Measurements from ENCODE around the gene ITGAE. TPM values are rescaled to one million over a fixed set of nuclear protein-coding genes. Genes with fewer than 3 reads are reported as not detected.

ITGAE gene
- total and polyA plus RNA-seq, 10 of the 15 experiments (the other 5 are each of a cell fraction or from before 2014, with no cell fraction given): 13.1 to 161 (median 34.8) TPM

GRCh38 chr17:3744014-3744413 is 57.0 kb downstream of the ITGAE start:
- no peaks in the 10 kb centered on the region for H3K79me2 ChIP-seq (ENCODE audit: control insufficient read depth, insufficient read depth, low read length)
- 0 out of 2 replicates have a peak, but pooled peaks cover 2% of the 10 kb centered on the region for H3K4me1 ChIP-seq (ENCODE audit: control insufficient read depth, insufficient read depth, low read length)
- no peak for DNase-seq (ENCODE audit: low read depth, low spot score)
- H3K27me3 ChIP-seq (replicated peaks in 1 of 2; ENCODE audit: control insufficient read depth in 2 of 2, insufficient read depth in 2 of 2, low read length in 1 of 2): no peaks in the 10 kb centered on the region
- H3K4me3 ChIP-seq: no peak overlapping the region
- RAD21 ChIA-PET (ENCODE audit: unreplicated experiment): interaction anchor here (0.6 kb wide), 1 partner anchor 38 kb away, joined by 3 read pairs; no protein-coding TSS in a partner anchor
- ATAC-seq: no peak
- CTCF ChIA-PET: no interaction called here
- intact Hi-C loops (cut with micrococcal nuclease; ENCODE audit: unreplicated experiment): no loop called here
- FAIRE-seq: no peak
- H3K4me2 ChIP-seq (ENCODE audit: control insufficient read depth, insufficient read depth): no peak overlapping the region
- no peak overlapping the region for H3K9ac ChIP-seq (ENCODE audit: control insufficient read depth, insufficient read depth, low read length)
- no peaks in the 10 kb centered on the region for H4K20me1 ChIP-seq (ENCODE audit: control insufficient read depth, insufficient read depth)
- no peaks in the 10 kb centered on the region for H3K36me3 ChIP-seq (ENCODE audit: control insufficient read depth in 2 of 2, insufficient read depth in 2 of 2, low read length in 1 of 2)
- in situ Hi-C loops (cut with MboI): no loop called here
- POLR2A ChIA-PET: no interaction called here
- SMC1A ChIA-PET (ENCODE audit: uncharacterized antibody, unreplicated experiment): no interaction called here
- no peak overlapping the region for H3K27ac ChIP-seq (ENCODE audit: control insufficient read depth, insufficient read depth)
- BruUV-seq (replicated peaks): no TSS peak
- TF ChIP-seq HCFC1 (IDR thresholded peaks at IDR 0.05; ENCODE audit: low read length) (no peak), FOS (IDR thresholded peaks at IDR 0.05; ENCODE audit: borderline replicate concordance, extremely low read depth, insufficient read length) (no peak), PAX8 (IDR thresholded peaks at IDR 0.05) (no peak), TCF7 (IDR thresholded peaks at IDR 0.05; ENCODE audit: borderline replicate concordance) (no peak), TARDBP (IDR thresholded peaks at IDR 0.05; ENCODE audit: borderline replicate concordance) (no peak), NR2F1 (conservative IDR thresholded peaks at IDR 0.05) (no peak), BCL11A (IDR thresholded peaks at IDR 0.05; ENCODE audit: low read depth, low read length) (no peak), RAD21 (IDR thresholded peaks at IDR 0.05; ENCODE audit: insufficient read depth, low read depth, low read length) (no peak), RBBP5 (conservative IDR thresholded peaks at IDR 0.05) (no peak)
- TF ChIP-seq, protein P1, sequence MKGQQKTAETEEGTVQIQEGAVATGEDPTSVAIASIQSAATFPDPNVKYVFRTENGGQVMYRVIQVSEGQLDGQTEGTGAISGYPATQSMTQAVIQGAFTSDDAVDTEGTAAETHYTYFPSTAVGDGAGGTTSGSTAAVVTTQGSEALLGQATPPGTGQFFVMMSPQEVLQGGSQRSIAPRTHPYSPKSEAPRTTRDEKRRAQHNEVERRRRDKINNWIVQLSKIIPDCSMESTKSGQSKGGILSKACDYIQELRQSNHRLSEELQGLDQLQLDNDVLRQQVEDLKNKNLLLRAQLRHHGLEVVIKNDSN (IDR thresholded peaks at IDR 0.05; ENCODE audit: borderline replicate concordance, extremely low read length, insufficient read depth, low read depth, low read length): no peak
- TF ChIP-seq, protein P2, sequence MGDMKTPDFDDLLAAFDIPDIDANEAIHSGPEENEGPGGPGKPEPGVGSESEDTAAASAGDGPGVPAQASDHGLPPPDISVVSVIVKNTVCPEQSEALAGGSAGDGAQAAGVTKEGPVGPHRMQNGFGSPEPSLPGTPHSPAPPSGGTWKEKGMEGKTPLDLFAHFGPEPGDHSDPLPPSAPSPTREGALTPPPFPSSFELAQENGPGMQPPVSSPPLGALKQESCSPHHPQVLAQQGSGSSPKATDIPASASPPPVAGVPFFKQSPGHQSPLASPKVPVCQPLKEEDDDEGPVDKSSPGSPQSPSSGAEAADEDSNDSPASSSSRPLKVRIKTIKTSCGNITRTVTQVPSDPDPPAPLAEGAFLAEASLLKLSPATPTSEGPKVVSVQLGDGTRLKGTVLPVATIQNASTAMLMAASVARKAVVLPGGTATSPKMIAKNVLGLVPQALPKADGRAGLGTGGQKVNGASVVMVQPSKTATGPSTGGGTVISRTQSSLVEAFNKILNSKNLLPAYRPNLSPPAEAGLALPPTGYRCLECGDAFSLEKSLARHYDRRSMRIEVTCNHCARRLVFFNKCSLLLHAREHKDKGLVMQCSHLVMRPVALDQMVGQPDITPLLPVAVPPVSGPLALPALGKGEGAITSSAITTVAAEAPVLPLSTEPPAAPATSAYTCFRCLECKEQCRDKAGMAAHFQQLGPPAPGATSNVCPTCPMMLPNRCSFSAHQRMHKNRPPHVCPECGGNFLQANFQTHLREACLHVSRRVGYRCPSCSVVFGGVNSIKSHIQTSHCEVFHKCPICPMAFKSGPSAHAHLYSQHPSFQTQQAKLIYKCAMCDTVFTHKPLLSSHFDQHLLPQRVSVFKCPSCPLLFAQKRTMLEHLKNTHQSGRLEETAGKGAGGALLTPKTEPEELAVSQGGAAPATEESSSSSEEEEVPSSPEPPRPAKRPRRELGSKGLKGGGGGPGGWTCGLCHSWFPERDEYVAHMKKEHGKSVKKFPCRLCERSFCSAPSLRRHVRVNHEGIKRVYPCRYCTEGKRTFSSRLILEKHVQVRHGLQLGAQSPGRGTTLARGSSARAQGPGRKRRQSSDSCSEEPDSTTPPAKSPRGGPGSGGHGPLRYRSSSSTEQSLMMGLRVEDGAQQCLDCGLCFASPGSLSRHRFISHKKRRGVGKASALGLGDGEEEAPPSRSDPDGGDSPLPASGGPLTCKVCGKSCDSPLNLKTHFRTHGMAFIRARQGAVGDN (IDR thresholded peaks at IDR 0.05): no peak
- 89% methylated on average over 3 of the region's 3 CpGs for WGBS (ENCODE audit: insufficient coverage, insufficient replicate concordance, low lambda C conversion rate, missing lambda C conversion rate)
- no peaks in the 10 kb centered on the region; the same call in 2 of the 3 replicates for H3K9me3 ChIP-seq (replicated peaks; ENCODE audit: control insufficient read depth, insufficient read depth, low read length)
- H2AFZ ChIP-seq (ENCODE audit: control insufficient read depth, low read depth, low read length): no peak overlapping the region

All from GM12878 (cell line).